Fibroblast of lung (primary cell): ENCODE measurements around the gene PPP1R7. TPM values are rescaled to one million over a fixed set of nuclear protein-coding genes. Genes with fewer than 3 reads are reported as not detected.

Experiments
- DNase-seq, 2 donors: peaks; one replicate each; pipeline versions ENCODE4 v3.0.0 to v3.0.0-alpha.2; 2010; ENCODE audit warnings: low read depth in 2 of 2
- H2AFZ ChIP-seq: 2 replicates; pipeline ENCODE4 v1.5.1; 2012; ENCODE audit warnings: low read length, control low read depth, inconsistent platforms
- H3K27ac ChIP-seq: 2 replicates; pipeline ENCODE4 v1.5.1; 2011; ENCODE audit warnings: low read length, control low read depth; ENCODE audit not compliant: insufficient read depth
- H3K27me3 ChIP-seq: 2 replicates; pipeline ENCODE4 v1.5.1; 2011; ENCODE audit warnings: mild to moderate bottlenecking, low read length; ENCODE audit not compliant: control insufficient read depth, insufficient read depth
- H3K36me3 ChIP-seq: 2 replicates; pipeline ENCODE4 v1.5.1; 2011; ENCODE audit warnings: low read length; ENCODE audit not compliant: control insufficient read depth, insufficient read depth
- H3K4me1 ChIP-seq: 2 replicates; pipeline ENCODE4 v1.5.1; 2011; ENCODE audit warnings: low read length; ENCODE audit not compliant: control insufficient read depth, insufficient read depth; ENCODE audit errors: extremely low read depth
- H3K4me2 ChIP-seq: 2 replicates; pipeline ENCODE4 v1.5.1; 2011; ENCODE audit warnings: low read length, control low read depth; ENCODE audit not compliant: insufficient read depth; ENCODE audit errors: extremely low read depth
- H3K4me3 ChIP-seq, 4 experiments: fragments of 200-600 bp in 1 of 4; sonication (generic) in 1 of 4; replicated peaks in 1 of 4; 2 replicates each; pipeline ENCODE4 v1.5.1; 2011 to 2016; ENCODE audit warnings: low read length in 4 of 4, low read depth in 3 of 4, mild to moderate bottlenecking in 3 of 4, control low read depth in 2 of 4, inconsistent platforms in 1 of 4, mixed read lengths in 1 of 4; ENCODE audit not compliant: insufficient read depth in 1 of 4; ENCODE audit errors: control extremely low read depth in 1 of 4
- H3K79me2 ChIP-seq: 2 replicates; pipeline ENCODE4 v1.5.1; 2012; ENCODE audit warnings: mild to moderate bottlenecking, low read length, inconsistent platforms; ENCODE audit not compliant: control insufficient read depth, insufficient read depth
- H3K9ac ChIP-seq: 2 replicates; pipeline ENCODE4 v1.5.1; 2011; ENCODE audit warnings: mild to moderate bottlenecking, low read length, control low read depth; ENCODE audit not compliant: insufficient read depth
- H3K9me3 ChIP-seq: 2 replicates; pipeline ENCODE4 v1.5.1; 2012; ENCODE audit warnings: low read depth, low read length; ENCODE audit not compliant: control insufficient read depth, insufficient read depth
- H4K20me1 ChIP-seq: 2 replicates; pipeline ENCODE4 v1.5.1; 2011; ENCODE audit warnings: low read length; ENCODE audit not compliant: control insufficient read depth, insufficient read depth; ENCODE audit errors: extremely low read depth
- CTCF ChIP-seq, 2 donors: IDR thresholded peaks in 1 of 2; conservative IDR thresholded peaks in 1 of 2; 1 replicate in 1 of 2; 2 replicates in 1 of 2; pipeline ENCODE4 v1.5.1; 2011 to 2012; ENCODE audit warnings: low read length in 2 of 2, control low read depth in 1 of 2, inconsistent platforms in 1 of 2, low read depth in 1 of 2, mild to moderate bottlenecking in 1 of 2
- EZH2 ChIP-seq: IDR thresholded peaks from 2 replicates; pipeline ENCODE4 v1.5.1; 2012; ENCODE audit warnings: low read length, control low read depth, mild to moderate bottlenecking; ENCODE audit errors: missing control alignments
- polyA plus RNA-seq, 2 donors: library from polyadenylated mRNA; depleted of rRNA in 1 of 2; stranded (reverse) in 1 of 2; unstranded in 1 of 2; fragments of >200 nt; gene quantifications; 2 replicates each; pipeline ENCODE4 v1.2.1, GENCODE V29; 2011 to 2012; ENCODE audit warnings: missing spikeins in 1 of 2
- total RNA-seq: library from RNA; depleted of rRNA; stranded (reverse); fragments of >200 nt; gene quantifications from 2 replicates; pipeline ENCODE4 v1.2.1, GENCODE V29; 2014

The PPP1R7 gene
- total and polyA plus RNA-seq, 2 donors (not counting 1 experiment from before 2014, with no cell fraction given): 70.7 to 141 TPM

GRCh38 chr2:241147336-241147735 is 2.9 kb upstream of the PPP1R7 start:
- no peak overlapping the region for H3K4me2 ChIP-seq
- H2AFZ ChIP-seq: no peak overlapping the region
- no peaks in the 10 kb centered on the region for H3K36me3 ChIP-seq
- peaks cover 15% of the 10 kb centered on the region for H3K79me2 ChIP-seq
- H3K27ac ChIP-seq: no peak overlapping the region
- H4K20me1 ChIP-seq: no peaks in the 10 kb centered on the region
- H3K4me1 ChIP-seq: peaks cover 13% of the 10 kb centered on the region
- H3K9me3 ChIP-seq: no peaks in the 10 kb centered on the region
- no peak overlapping the region for H3K9ac ChIP-seq
- no peak overlapping the region for H3K4me3 ChIP-seq
- H3K27me3 ChIP-seq: no peaks in the 10 kb centered on the region
- TF ChIP-seq CTCF (conservative IDR thresholded peaks at IDR 0.05 in 1 of 2, IDR thresholded peaks at IDR 0.05 in 1 of 2; ENCODE audit: low read depth in 1 of 2, low read length in 2 of 2): no peak
- DNase-seq: no peak

- Histone ChIP-seq H3K36me3 (no peaks in the 10 kb centered on the region), H3K9ac (no peak overlapping the region), H3K9me3 (no peaks in the 10 kb centered on the region), H3K4me1 (peaks cover 13% of the 10 kb centered on the region), H3K27me3 (no peaks in the 10 kb centered on the region), H3K27ac (no peak overlapping the region), H4K20me1 (no peaks in the 10 kb centered on the region), H3K4me2 (peak overlapping the region; percentile 95), H3K79me2 (peaks cover 16% of the 10 kb centered on the region), H2AFZ (peak overlapping the region; percentile 72), H3K4me3 (peak overlapping the region in 3 of 4 experiments; percentile 55 to 90 (median 67))
- no peak for DNase-seq
- TF ChIP-seq EZH2: no peak
- no peak for TF ChIP-seq CTCF (conservative IDR thresholded peaks at IDR 0.05 in 1 of 2, IDR thresholded peaks at IDR 0.05 in 1 of 2; ENCODE audit: low read depth in 1 of 2, low read length in 2 of 2)
Measured at GRCh38 chr2:241148239-241148638, 2.0 kb upstream of the PPP1R7 start.

DNA sequence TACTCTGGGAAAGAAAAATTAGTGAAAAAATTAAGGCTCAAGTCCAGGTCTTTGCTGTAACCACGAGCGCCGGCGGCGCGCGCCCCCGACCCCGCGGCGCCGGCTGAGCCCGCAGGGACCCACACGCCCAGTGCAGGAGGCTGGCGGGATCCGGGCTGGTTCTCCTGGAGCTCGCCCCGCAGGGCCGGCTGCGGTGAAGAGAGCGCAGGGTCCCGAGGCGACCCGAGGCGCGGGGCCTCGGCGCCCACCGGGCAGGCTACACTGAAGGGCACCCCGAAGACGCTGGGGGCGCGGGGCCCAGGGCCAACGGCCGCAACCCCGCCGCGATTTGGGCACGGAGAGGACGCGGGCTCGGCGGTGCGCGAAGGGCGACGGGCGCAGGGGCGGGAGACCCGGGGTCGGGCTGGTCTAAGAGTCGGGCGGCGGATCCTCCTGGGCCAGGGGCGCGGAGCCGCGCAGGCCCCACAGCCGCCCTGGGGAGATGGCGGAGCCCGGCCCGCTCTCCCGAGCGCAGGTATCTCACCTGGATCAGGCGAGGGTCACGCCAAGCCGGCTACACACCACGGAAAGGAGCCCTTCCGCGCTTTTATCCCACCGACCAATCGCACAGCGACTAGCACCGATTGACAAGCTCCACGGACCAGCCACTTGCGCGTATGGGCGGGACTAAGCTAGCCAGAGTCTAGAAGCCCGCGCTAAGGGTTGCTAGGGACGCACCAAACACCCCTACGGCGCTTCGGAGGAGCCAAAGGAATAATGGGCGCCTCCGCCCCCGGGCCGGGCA is 1.2 kb upstream of the PPP1R7 start, which contains the start of gene PASK:
Gene PASK (minus strand): TSS at position 582 of the 784 bp plus-strand sequence. CDS start 6,440 bp downstream, outside the sequence.
- peaks cover 13% of the 10 kb centered on the region for H3K4me1 ChIP-seq
- peak within 1 kb of the TSS; percentile 99 for H2AFZ ChIP-seq
- H3K9ac ChIP-seq: peak within 1 kb of the TSS; percentile 76
- peak within 1 kb of the TSS; percentile 95 for H3K4me2 ChIP-seq
- DNase-seq: peak; percentile 91 to 94
- H3K36me3 ChIP-seq: peaks cover 2% of the 10 kb centered on the region
- no peak for TF ChIP-seq EZH2
- no peak for TF ChIP-seq CTCF (conservative IDR thresholded peaks at IDR 0.05 in 1 of 2, IDR thresholded peaks at IDR 0.05 in 1 of 2; ENCODE audit: low read depth in 1 of 2, low read length in 2 of 2)
- peaks cover 17% of the 10 kb centered on the region for H3K79me2 ChIP-seq
- no peaks in the 10 kb centered on the region for H4K20me1 ChIP-seq
- H3K9me3 ChIP-seq: no peaks in the 10 kb centered on the region
- H3K27ac ChIP-seq: peak within 1 kb of the TSS; percentile 91
- peak within 1 kb of the TSS; percentile 67 to 90 (median 88) for H3K4me3 ChIP-seq
- no peaks in the 10 kb centered on the region for H3K27me3 ChIP-seq
